Measurements from ENCODE around the gene BAZ2B. TPM values are rescaled to one million over a fixed set of nuclear protein-coding genes. Genes with fewer than 3 reads are reported as not detected.

Gene BAZ2B
- total RNA-seq, 1 donor from 2014 or later: 32.4 TPM

GRCh38 chr2:159506764-159507440, 109.4 kb downstream of the BAZ2B start:
- Histone ChIP-seq H3K9me3 (replicated peaks) (peaks cover 6% of the 10 kb centered on the region), H3K27ac (replicated peaks) (no peak overlapping the region), H3K4me3 (no peak overlapping the region), H3K36me3 (peaks cover 4% of the 10 kb centered on the region), H3K27me3 (ENCODE audit: low read depth) (no peaks in the 10 kb centered on the region), H3K4me1 (peaks cover 11% of the 10 kb centered on the region)
- intact Hi-C loops (cut with micrococcal nuclease): no loop called here
- no peak for DNase-seq
- TF ChIP-seq CTCF (IDR thresholded peaks at IDR 0.05; ENCODE audit: borderline replicate concordance): no peak

- no peaks in the 10 kb centered on the region for H3K27me3 ChIP-seq (ENCODE audit: low read depth)
- intact Hi-C loops (cut with micrococcal nuclease): no loop called here
- H3K4me3 ChIP-seq: no peak overlapping the region
- no peak overlapping the region for H3K27ac ChIP-seq (replicated peaks)
- peaks cover 10% of the 10 kb centered on the region for H3K9me3 ChIP-seq (replicated peaks)
- no peak for TF ChIP-seq CTCF (IDR thresholded peaks at IDR 0.05; ENCODE audit: borderline replicate concordance)
- H3K4me1 ChIP-seq: peaks cover 11% of the 10 kb centered on the region
- no peak for DNase-seq
- peaks cover 6% of the 10 kb centered on the region for H3K36me3 ChIP-seq
Measured at GRCh38 chr2:159506202-159506601, 110.1 kb downstream of the BAZ2B start.

- no peaks in the 10 kb centered on the region for H3K27me3 ChIP-seq (ENCODE audit: low read depth)
- intact Hi-C loops (cut with micrococcal nuclease): no loop called here
- no peak overlapping the region for H3K27ac ChIP-seq (replicated peaks)
- peaks cover 11% of the 10 kb centered on the region for H3K36me3 ChIP-seq
- peaks cover 15% of the 10 kb centered on the region for H3K9me3 ChIP-seq (replicated peaks)
- H3K4me3 ChIP-seq: no peak overlapping the region
- DNase-seq: no peak
- TF ChIP-seq CTCF (IDR thresholded peaks at IDR 0.05; ENCODE audit: borderline replicate concordance): no peak
- peaks cover 11% of the 10 kb centered on the region for H3K4me1 ChIP-seq
Measured at GRCh38 chr2:159505196-159505595, 111.2 kb downstream of the BAZ2B start.

GRCh38 chr2:159501743-159502142, 114.6 kb downstream of the BAZ2B start:
- Histone ChIP-seq H3K36me3 (peaks cover 17% of the 10 kb centered on the region), H3K27ac (replicated peaks) (no peak overlapping the region), H3K4me3 (no peak overlapping the region), H3K27me3 (ENCODE audit: low read depth) (no peaks in the 10 kb centered on the region), H3K9me3 (replicated peaks) (peaks cover 17% of the 10 kb centered on the region), H3K4me1 (peaks cover 15% of the 10 kb centered on the region)
- TF ChIP-seq CTCF (IDR thresholded peaks at IDR 0.05; ENCODE audit: borderline replicate concordance): no peak
- no peak for DNase-seq
- intact Hi-C loops (cut with micrococcal nuclease): no loop called here

- no peak for TF ChIP-seq CTCF (IDR thresholded peaks at IDR 0.05; ENCODE audit: borderline replicate concordance)
- Histone ChIP-seq H3K36me3 (peaks cover 17% of the 10 kb centered on the region), H3K27ac (replicated peaks) (peak overlapping the region; percentile 33), H3K27me3 (ENCODE audit: low read depth) (no peaks in the 10 kb centered on the region), H3K4me1 (peaks cover 9% of the 10 kb centered on the region), H3K4me3 (no peak overlapping the region), H3K9me3 (replicated peaks) (peaks cover 17% of the 10 kb centered on the region)
- intact Hi-C loops (cut with micrococcal nuclease): no loop called here
- DNase-seq: no peak
Measured at GRCh38 chr2:159497847-159498246, 118.5 kb downstream of the BAZ2B start.

Measured in left ventricle myocardium inferior (tissue), 1 donor.